Spleen (tissue), 11 donors: ENCODE data around the gene CTNNA2. TPM values are rescaled to one million over a fixed set of nuclear protein-coding genes. Genes with fewer than 3 reads are reported as not detected.

Experiments used
- DNase-seq: peaks from one replicate; pipeline ENCODE4 v3.0.0-alpha.2; 2020
- H3K27ac ChIP-seq, 8 donors: fragments of 200-600 bp; sonication (generic) in 7 of 8; 1 replicate in 4 of 8; 2 replicates in 4 of 8; pipeline versions ENCODE4 v1.5.0 to v1.8.0; 2016 to 2021; ENCODE audit warnings: inconsistent platforms in 4 of 8, mild to moderate bottlenecking in 4 of 8, moderate library complexity in 1 of 8
- H3K27me3 ChIP-seq, 7 donors: fragments of 200-600 bp; sonication (generic) in 6 of 7; replicated peaks in 1 of 7; 1 replicate in 4 of 7; 2 replicates in 3 of 7; pipeline versions ENCODE4 v1.5.0 to v1.8.0; 2016 to 2021; ENCODE audit warnings: inconsistent platforms in 3 of 7, mild to moderate bottlenecking in 1 of 7
- H3K36me3 ChIP-seq, 6 donors: fragments of 200-600 bp; sonication (generic) in 5 of 6; 1 replicate in 4 of 6; 2 replicates in 2 of 6; pipeline versions ENCODE4 v1.5.0 to v1.8.0; 2016 to 2021; ENCODE audit warnings: inconsistent platforms in 2 of 6
- H3K4me1 ChIP-seq, 6 donors: fragments of 200-600 bp; sonication (generic) in 5 of 6; 1 replicate in 3 of 6; 2 replicates in 3 of 6; pipeline versions ENCODE4 v1.5.0 to v1.8.0; 2016 to 2021; ENCODE audit warnings: inconsistent platforms in 3 of 6
- H3K4me3 ChIP-seq, 8 donors: fragments of 200-600 bp; sonication (generic) in 7 of 8; 1 replicate in 4 of 8; 2 replicates in 4 of 8; pipeline versions ENCODE4 v1.5.0 to v1.8.0; 2016 to 2021; ENCODE audit warnings: inconsistent platforms in 4 of 8, mild to moderate bottlenecking in 4 of 8, moderate library complexity in 2 of 8
- H3K9me3 ChIP-seq, 8 donors: fragments of 200-600 bp; sonication (generic) in 7 of 8; 1 replicate in 4 of 8; 2 replicates in 4 of 8; pipeline versions ENCODE4 v1.5.0 to v1.8.0; 2016 to 2021; ENCODE audit warnings: inconsistent platforms in 4 of 8
- POLR2A ChIP-seq, 3 donors: fragments of 450-650 bp; IDR thresholded peaks; one replicate each; pipeline ENCODE4 v1.5.1; 2017; ENCODE audit warnings: antibody characterized with exemption in 3 of 3, mild to moderate bottlenecking in 1 of 3
- POLR2AphosphoS5 ChIP-seq, 3 donors: sonication (generic); formaldehyde crosslinking; IDR thresholded peaks; one replicate each; pipeline ENCODE4 v1.5.1; 2017; ENCODE audit warnings: antibody characterized with exemption in 3 of 3
- WGBS, 5 donors: extraction: QIAGEN DNeasy Blood & Tissue Kit in 3 of 5; methylation state at CpG; one replicate each; pipeline versions ENCODE4 v1.1.5 to v1.1.7; 2013 to 2018; 5-methylcytosine and 5-hydroxymethylcytosine counted together
- intact Hi-C: fragments of 100-400 bp; cut with DNase I; formaldehyde crosslinking; loops from one replicate; pipeline ENCODE4 v1.15.0; 2023; ENCODE audit warnings: low total_unique reads
- polyA plus RNA-seq, 3 donors: library from polyadenylated mRNA; stranded (reverse); fragments of 200-250 nt; gene quantifications; one replicate each; pipeline ENCODE4 v1.2.1, GENCODE V29; 2013
- total RNA-seq, 7 donors: library from RNA; depleted of rRNA in 3 of 7; stranded (reverse); fragments of >200 nt in 3 of 7; fragmentation: NEBNext Ultra II Directional in 4 of 7; extraction: Animal tissue kit (Norgen Biotek cat#: 25700) in 4 of 7; gene quantifications; one replicate each; pipeline versions ENCODE4 v1.1.0 to v1.2.1, GENCODE V29; 2016 to 2021
- TF ChIP-seq, protein P1 (sequence below), 11 experiments: fragments of 200-600 bp in 7 of 11; fragments of 450-650 bp in 4 of 11; sonication (generic) in 4 of 11; IDR thresholded peaks in 8 of 11; conservative IDR thresholded peaks in 3 of 11; 1 replicate in 7 of 11; 2 replicates in 4 of 11; pipeline versions ENCODE4 v1.4.0 to v1.8.0; 2016 to 2021; ENCODE audit warnings: antibody characterized with exemption in 11 of 11, inconsistent platforms in 4 of 11, mild to moderate bottlenecking in 1 of 11
- donor health status: healthy with polysubstance abuse.
- donor health status: DM: no; HTN: no; CAD: no; lungs with moderate emphysema.
- donor health status: DM: no; HTN: no; CAD: no.
- donor health status: Bipolar disorder and iron deficiency.
- donor health status: healthy.
- donor health status: DM: no; HTN: no; CAD: no.
- donor health status: DM: yes; HTN: yes; CAD: no.

Gene CTNNA2
- total and polyA plus RNA-seq, 10 donors, result not detected

DNA sequence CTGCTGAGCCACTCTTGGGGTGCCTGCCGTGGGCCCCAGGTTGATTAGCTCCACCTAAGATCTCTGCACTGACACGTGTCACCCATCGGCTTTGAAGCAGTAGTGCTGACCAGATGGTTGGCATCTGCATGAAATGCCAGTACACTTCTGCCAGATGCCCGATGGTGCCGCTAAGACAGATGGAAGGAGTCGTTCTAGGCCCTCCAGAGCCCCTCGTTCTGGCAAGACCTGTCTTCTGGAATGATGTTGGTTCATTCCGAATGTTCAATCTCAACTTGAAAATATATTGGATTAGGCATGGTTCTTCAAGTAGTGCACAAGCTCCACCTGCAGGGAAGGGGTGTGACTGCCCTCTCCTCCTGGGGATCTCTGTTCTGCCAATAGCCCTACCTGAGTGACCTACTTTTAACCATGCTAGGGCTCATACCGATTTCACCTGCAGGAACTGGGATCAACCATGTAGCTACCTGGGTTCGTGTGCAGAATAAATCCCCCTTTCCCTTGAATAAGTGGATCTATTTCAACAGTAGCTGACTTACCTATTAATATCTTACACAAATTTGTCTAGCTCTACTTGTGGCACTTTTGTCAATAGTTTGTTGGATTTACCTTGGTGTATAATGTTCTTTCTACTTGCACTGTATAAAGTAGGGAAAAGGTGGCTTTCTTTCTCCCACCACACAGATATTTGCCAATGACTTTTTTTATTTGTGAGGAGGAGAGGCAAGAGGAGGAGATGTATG is 342.6 kb downstream of the CTNNA2 start:
- H3K27me3 ChIP-seq, result no peaks in the 10 kb centered on the region
- no peaks in the 10 kb centered on the region for H3K4me1 ChIP-seq
- no peak overlapping the region for H3K27ac ChIP-seq
- WGBS, 5 donors, result 62 to 70% (median 64%) methylated on average over 10 of the region's 10 CpGs
- intact Hi-C loops, result no loop called here
- H3K36me3 ChIP-seq, result no peaks in the 10 kb centered on the region
- H3K4me3 ChIP-seq, result no peak overlapping the region
- TF ChIP-seq, protein P1, sequence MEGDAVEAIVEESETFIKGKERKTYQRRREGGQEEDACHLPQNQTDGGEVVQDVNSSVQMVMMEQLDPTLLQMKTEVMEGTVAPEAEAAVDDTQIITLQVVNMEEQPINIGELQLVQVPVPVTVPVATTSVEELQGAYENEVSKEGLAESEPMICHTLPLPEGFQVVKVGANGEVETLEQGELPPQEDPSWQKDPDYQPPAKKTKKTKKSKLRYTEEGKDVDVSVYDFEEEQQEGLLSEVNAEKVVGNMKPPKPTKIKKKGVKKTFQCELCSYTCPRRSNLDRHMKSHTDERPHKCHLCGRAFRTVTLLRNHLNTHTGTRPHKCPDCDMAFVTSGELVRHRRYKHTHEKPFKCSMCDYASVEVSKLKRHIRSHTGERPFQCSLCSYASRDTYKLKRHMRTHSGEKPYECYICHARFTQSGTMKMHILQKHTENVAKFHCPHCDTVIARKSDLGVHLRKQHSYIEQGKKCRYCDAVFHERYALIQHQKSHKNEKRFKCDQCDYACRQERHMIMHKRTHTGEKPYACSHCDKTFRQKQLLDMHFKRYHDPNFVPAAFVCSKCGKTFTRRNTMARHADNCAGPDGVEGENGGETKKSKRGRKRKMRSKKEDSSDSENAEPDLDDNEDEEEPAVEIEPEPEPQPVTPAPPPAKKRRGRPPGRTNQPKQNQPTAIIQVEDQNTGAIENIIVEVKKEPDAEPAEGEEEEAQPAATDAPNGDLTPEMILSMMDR (IDR thresholded peaks at IDR 0.05 in 8 of 11, conservative IDR thresholded peaks at IDR 0.05 in 3 of 11), result no peak
- no peak for TF ChIP-seq POLR2AphosphoS5 (IDR thresholded peaks at IDR 0.05)
- TF ChIP-seq POLR2A (IDR thresholded peaks at IDR 0.05), result no peak
- no peak for DNase-seq
- H3K9me3 ChIP-seq, result no peaks in the 10 kb centered on the region

DNA sequence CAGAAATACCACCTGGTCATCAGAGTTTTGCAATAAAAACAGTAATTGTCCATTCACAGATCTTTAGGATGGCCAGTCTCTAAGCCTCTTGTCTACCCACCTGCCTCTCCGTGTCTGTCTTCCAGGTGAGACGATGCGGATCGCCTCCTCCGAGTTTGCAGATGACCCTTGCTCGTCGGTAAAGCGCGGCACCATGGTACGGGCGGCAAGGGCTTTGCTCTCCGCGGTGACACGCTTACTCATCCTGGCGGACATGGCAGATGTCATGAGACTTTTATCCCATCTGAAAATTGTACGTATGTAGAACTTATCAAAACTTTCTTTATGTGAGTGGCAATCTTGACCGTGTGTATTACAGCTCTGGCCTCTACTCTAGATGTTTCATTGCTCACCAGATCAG is 345.0 kb downstream of the CTNNA2 start:
- Histone ChIP-seq H3K27ac (no peak overlapping the region), H3K4me1 (no peaks in the 10 kb centered on the region), H3K36me3 (no peaks in the 10 kb centered on the region), H3K4me3 (no peak overlapping the region), H3K9me3 (no peaks in the 10 kb centered on the region), H3K27me3 (no peaks in the 10 kb centered on the region)
- DNase-seq, result no peak
- intact Hi-C loops, result no loop called here
- WGBS, 5 donors, result 93 to 96% (median 95%) methylated on average over 17 of the region's 17 CpGs
- TF ChIP-seq POLR2AphosphoS5 (IDR thresholded peaks at IDR 0.05) (no peak), POLR2A (IDR thresholded peaks at IDR 0.05) (no peak)
- TF ChIP-seq, protein P1 (IDR thresholded peaks at IDR 0.05 in 8 of 11, conservative IDR thresholded peaks at IDR 0.05 in 3 of 11), result no peak

DNA sequence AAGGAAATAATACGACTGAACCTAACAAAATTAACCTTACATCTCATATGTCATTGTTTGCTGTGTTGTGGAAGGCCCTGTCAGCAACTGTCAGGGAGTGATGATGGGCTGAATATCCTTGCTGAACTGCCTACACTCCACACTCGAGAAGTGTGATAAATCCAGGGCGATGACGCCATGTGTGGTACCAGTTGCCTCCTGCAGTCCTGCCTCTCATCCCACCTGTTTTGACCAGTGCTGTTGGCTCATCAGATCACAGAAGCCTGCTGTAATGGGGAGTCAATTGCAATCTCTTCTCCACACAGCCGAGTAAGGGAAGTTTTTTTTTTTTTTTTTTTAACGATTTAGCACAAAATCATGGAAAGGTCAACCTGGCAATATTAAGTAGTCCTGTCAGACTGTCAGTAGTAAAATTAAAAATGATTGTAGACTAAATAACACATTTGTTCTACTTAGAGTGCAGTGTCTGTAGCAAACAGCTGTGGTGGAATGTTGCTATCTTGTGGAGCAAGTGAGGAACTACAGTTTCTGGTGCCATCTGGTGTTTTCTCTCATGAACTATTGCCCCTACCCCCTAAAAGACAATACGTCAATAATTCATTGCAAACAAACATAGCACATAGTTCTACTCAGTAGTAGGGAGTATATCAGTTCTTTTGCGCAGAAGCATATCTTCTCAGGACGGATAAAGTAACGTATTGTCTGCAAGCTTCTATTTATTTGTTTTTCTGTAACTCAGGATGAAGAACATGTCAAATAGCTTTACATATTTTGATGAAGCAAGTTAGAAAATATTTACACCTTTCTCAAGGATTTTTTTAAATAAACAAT is 347.6 kb downstream of the CTNNA2 start:
- Histone ChIP-seq H3K9me3 (no peaks in the 10 kb centered on the region), H3K27ac (no peak overlapping the region), H3K27me3 (no peaks in the 10 kb centered on the region), H3K4me3 (no peak overlapping the region), H3K36me3 (no peaks in the 10 kb centered on the region), H3K4me1 (no peaks in the 10 kb centered on the region)
- intact Hi-C loops, result no loop called here
- no peak for DNase-seq
- TF ChIP-seq POLR2AphosphoS5 (IDR thresholded peaks at IDR 0.05), result no peak
- TF ChIP-seq POLR2A (IDR thresholded peaks at IDR 0.05), result no peak
- TF ChIP-seq, protein P1 (IDR thresholded peaks at IDR 0.05 in 8 of 11, conservative IDR thresholded peaks at IDR 0.05 in 3 of 11), result no peak
- WGBS, 5 donors, result 43 to 60% (median 49%) methylated on average over 10 of the region's 10 CpGs

DNA sequence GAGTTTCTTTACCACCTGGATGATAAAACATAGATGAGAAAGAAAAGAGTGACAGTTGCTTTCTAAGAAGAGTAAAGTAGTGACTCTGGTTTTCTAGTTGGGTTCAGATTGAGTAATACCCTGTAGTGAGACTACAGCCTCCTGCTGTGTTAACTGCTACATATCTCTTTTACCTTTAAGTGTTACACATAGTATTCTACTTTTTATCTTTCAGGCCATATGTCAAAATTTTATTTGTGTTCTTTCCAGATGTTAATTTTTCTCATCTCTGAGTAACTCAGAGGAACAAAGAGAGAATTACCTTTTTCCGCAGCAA is 348.2 kb downstream of the CTNNA2 start:
- H3K27me3 ChIP-seq, result no peaks in the 10 kb centered on the region
- H3K36me3 ChIP-seq, result no peaks in the 10 kb centered on the region
- intact Hi-C loops, result no loop called here
- H3K9me3 ChIP-seq, result no peaks in the 10 kb centered on the region
- TF ChIP-seq, protein P1 (IDR thresholded peaks at IDR 0.05 in 8 of 11, conservative IDR thresholded peaks at IDR 0.05 in 3 of 11), result no peak
- no peak for TF ChIP-seq POLR2A (IDR thresholded peaks at IDR 0.05)
- TF ChIP-seq POLR2AphosphoS5 (IDR thresholded peaks at IDR 0.05), result no peak
- no peaks in the 10 kb centered on the region for H3K4me1 ChIP-seq
- no peak overlapping the region for H3K4me3 ChIP-seq
- H3K27ac ChIP-seq, result no peak overlapping the region
- 38 to 97% (median 53%) methylated on average over 1 of the region's 1 CpG for WGBS, 5 donors
- no peak for DNase-seq
